Measurements from ENCODE around the gene ABI2.

DNA sequence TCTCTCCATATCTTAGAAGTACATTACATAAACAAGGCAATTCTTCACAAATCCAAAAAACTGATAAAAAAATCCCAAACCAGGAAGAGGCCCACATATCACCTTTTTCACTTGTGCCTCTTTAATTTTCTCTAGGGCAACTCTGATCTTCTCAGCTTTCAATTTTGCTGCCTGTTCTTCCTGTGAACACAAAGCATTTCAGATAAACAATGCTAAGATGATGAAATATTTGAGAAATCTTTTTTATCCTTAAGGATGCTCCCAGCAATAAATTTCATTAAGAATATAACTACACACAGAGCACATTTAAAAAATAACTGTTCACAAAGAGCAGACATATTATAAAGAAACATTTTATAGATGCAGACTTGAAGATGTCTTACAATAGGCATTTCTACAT, 133.6 kb downstream of the ABI2 start:
- no peak for TF ChIP-seq CTCF (IDR thresholded peaks at IDR 0.05)
- TF ChIP-seq POLR2A (IDR thresholded peaks at IDR 0.05) = no peak

All from right lobe of liver (tissue), 4 donors.